ENCODE data around the gene KMT5C. TPM values are rescaled to one million over a fixed set of nuclear protein-coding genes. Genes with fewer than 3 reads are reported as not detected.

Gene KMT5C
- total RNA-seq, 1 experiment from 2014 or later, result 54.5 TPM

- Mint-ChIP-seq H3K27ac (no peak overlapping the region), H3K4me1 (peaks cover 20 to 31% of the 10 kb centered on the region in 2 experiments), H3K36me3 (ENCODE audit: insufficient read depth in 1 of 3, low read depth in 3 of 3) (peaks cover 0 to 6% (median 0%) of the 10 kb centered on the region in 3 experiments; a peak in 1 of 7 replicates), H3K4me3 (peak overlapping the region in 1 of 2 experiments; percentile 48; a peak in 2 of 5 replicates), H3K27me3 (ENCODE audit: low read depth) (peaks cover 66% of the 10 kb centered on the region), H3K9me3 (peaks cover 0 to 5% of the 10 kb centered on the region in 2 experiments; a peak in 2 of 5 replicates)
- Histone ChIP-seq H3K18ac (ENCODE audit: insufficient read length, low read depth, low read length) (no peak overlapping the region), H2BK15ac (ENCODE audit: low read depth, low read length) (no peak overlapping the region), H3K27me3 (ENCODE audit: insufficient read depth, low read length) (peaks cover 5% of the 10 kb centered on the region), H3K79me1 (ENCODE audit: insufficient read depth, low read depth, low read length, poor library complexity, severe bottlenecking) (no peaks in the 10 kb centered on the region), H3K23ac (ENCODE audit: insufficient read length, low read depth, low read length) (no peak overlapping the region), H4K8ac (replicated peaks; ENCODE audit: insufficient read length, low read depth, low read length) (no peak overlapping the region), H3K23me2 (ENCODE audit: insufficient read length, low read depth, low read length, poor library complexity, severe bottlenecking) (peaks cover 10% of the 10 kb centered on the region), H3K9me3 (ENCODE audit: control insufficient read depth, low read depth, low read length) (no peaks in the 10 kb centered on the region), H2BK20ac (ENCODE audit: low read depth, low read length, poor library complexity, severe bottlenecking) (no peak overlapping the region), H4K5ac (ENCODE audit: insufficient read length, low read depth, low read length) (no peak overlapping the region), H3T11ph (ENCODE audit: low read length) (no peak overlapping the region), H3K27ac (ENCODE audit: insufficient read length, low read depth, low read length) (no peak overlapping the region), H3K56ac (ENCODE audit: insufficient read length, low read depth, low read length) (no peak overlapping the region), H3K4ac (ENCODE audit: low read depth, low read length) (no peak overlapping the region), H4K91ac (ENCODE audit: insufficient read length, low read depth, low read length) (no peak overlapping the region), H3K4me1 (ENCODE audit: insufficient read depth, low read length) (no peaks in the 10 kb centered on the region), H3K9ac (ENCODE audit: extremely low read depth, insufficient read length, low read length) (no peak overlapping the region), H2AK5ac (ENCODE audit: insufficient read length, low read length) (no peak overlapping the region), H3K4me2 (ENCODE audit: insufficient read depth, insufficient read length, low read length) (no peak overlapping the region), H3K79me2 (ENCODE audit: insufficient read depth, low read length) (no peaks in the 10 kb centered on the region), H2BK5ac (ENCODE audit: insufficient read length, low read length) (no peak overlapping the region), H2BK12ac (ENCODE audit: insufficient read length, low read depth, low read length) (no peak overlapping the region), H4K20me1 (ENCODE audit: control insufficient read depth, insufficient read depth, insufficient read length) (no peaks in the 10 kb centered on the region), H2AFZ (ENCODE audit: low read length) (no peak overlapping the region), H3K14ac (ENCODE audit: insufficient read depth, low read length) (no peak overlapping the region), H2BK120ac (ENCODE audit: low read depth, low read length, poor library complexity, severe bottlenecking) (no peak overlapping the region)
- DNase-seq, result no peak
- TF ChIP-seq CTCF (conservative IDR thresholded peaks at IDR 0.05), result no peak
- no CpG with 5 or more reads among the region's 3 CpGs for WGBS (ENCODE audit: extremely low coverage, insufficient read length, low lambda C conversion rate)
Observed at GRCh38 chr19:55366790-55367189, 27.1 kb downstream of the KMT5C start.
